GM12865 (cell line): ENCODE results near the gene ZNF836.
A peak's percentile ranks its signal among the peaks of the same experiment; 100 is the strongest.

Experiments
- DNase-seq: peaks from one replicate; pipeline ENCODE4 v3.0.0; 2010; ENCODE audit warnings: low read depth
- H3K4me3 ChIP-seq: 2 replicates; pipeline ENCODE4 v1.5.1; 2011; ENCODE audit warnings: mild to moderate bottlenecking, low read depth, low read length, control low read depth
- CTCF ChIP-seq: IDR thresholded peaks from 2 replicates; pipeline ENCODE4 v1.5.1; 2011; ENCODE audit warnings: low read length, control low read depth, low read depth, inconsistent platforms; ENCODE audit not compliant: insufficient read depth; ENCODE audit errors: missing control alignments

ZNF836 gene

GRCh38 chr19:52197964-52198363 lies 26.5 kb upstream of the ZNF836 start:
- no peak overlapping the region for H3K4me3 ChIP-seq
- DNase-seq, result no peak
- TF ChIP-seq CTCF, result no peak

GRCh38 chr19:52196256-52196967 lies 25.0 kb upstream of the ZNF836 start:
- no peak overlapping the region for H3K4me3 ChIP-seq
- DNase-seq, result no peak
- TF ChIP-seq CTCF, result no peak

- peak; percentile 44 for DNase-seq
- no peak overlapping the region for H3K4me3 ChIP-seq
- TF ChIP-seq CTCF, result no peak
Measured at GRCh38 chr19:52191951-52192350, 20.5 kb upstream of the ZNF836 start.

GRCh38 chr19:52191389-52191788 lies 20.0 kb upstream of the ZNF836 start:
- no peak for DNase-seq
- TF ChIP-seq CTCF, result no peak
- peak overlapping the region; percentile 96 for H3K4me3 ChIP-seq

- DNase-seq, result peak; percentile 56
- TF ChIP-seq CTCF, result no peak
- peak overlapping the region; percentile 96 for H3K4me3 ChIP-seq
Measured at GRCh38 chr19:52190487-52191293, 19.3 kb upstream of the ZNF836 start.

GRCh38 chr19:52189735-52190486 lies 18.5 kb upstream of the ZNF836 start, which contains the start of gene PPP2R1A:
PPP2R1A (plus strand) TSS chr19:52190052; CDS start chr19:52190097, 45 bp downstream.
- TF ChIP-seq CTCF, result no peak
- peak; percentile 100 for DNase-seq
- peak within 1 kb of the TSS; percentile 96 for H3K4me3 ChIP-seq
